ENCODE results near the gene PCSK2. TPM values are rescaled to one million over a fixed set of nuclear protein-coding genes. Genes with fewer than 3 reads are reported as not detected.

Gene PCSK2
- total RNA-seq, 4 donors from 2014 or later: under 0.01 to 0.18 (median 0.18) TPM; not detected in 1

- H3K9me3 ChIP-seq: no peaks in the 10 kb centered on the region
- no peak overlapping the region for H3K27ac ChIP-seq
- no peak overlapping the region for H3K4me3 ChIP-seq
- intact Hi-C loops (cut with DNase I): no loop called here
- 56 to 63% methylated on average over 2 of the region's 2 CpGs for WGBS, 2 donors
- H3K4me1 ChIP-seq: no peaks in the 10 kb centered on the region
- peaks cover 0 to 15% (median 0%) of the 10 kb centered on the region in 4 donors for H3K27me3 ChIP-seq
- no peak for TF ChIP-seq CTCF (IDR thresholded peaks at IDR 0.05)
- TF ChIP-seq POLR2A (IDR thresholded peaks at IDR 0.05): no peak
- DNase-seq: no peak
- H3K36me3 ChIP-seq: no peaks in the 10 kb centered on the region
Observed at GRCh38 chr20:17202030-17202429, 24.8 kb upstream of the PCSK2 start.

- H3K27ac ChIP-seq: no peak overlapping the region
- no peaks in the 10 kb centered on the region for H3K36me3 ChIP-seq
- H3K4me1 ChIP-seq: no peaks in the 10 kb centered on the region
- TF ChIP-seq POLR2A (IDR thresholded peaks at IDR 0.05): no peak
- no peak for TF ChIP-seq CTCF (IDR thresholded peaks at IDR 0.05)
- intact Hi-C loops (cut with DNase I): no loop called here
- no peak for DNase-seq
- no peaks in the 10 kb centered on the region for H3K9me3 ChIP-seq
- no peak overlapping the region for H3K4me3 ChIP-seq
- H3K27me3 ChIP-seq: peaks cover 0 to 15% (median 0%) of the 10 kb centered on the region in 4 donors
- 19 to 28% methylated on average over 8 of the region's 8 CpGs for WGBS, 2 donors
Observed at GRCh38 chr20:17202673-17203072, 24.2 kb upstream of the PCSK2 start.

- H3K27ac ChIP-seq: no peak overlapping the region
- H3K36me3 ChIP-seq: no peaks in the 10 kb centered on the region
- peaks cover 0 to 15% (median 0%) of the 10 kb centered on the region in 4 donors for H3K27me3 ChIP-seq
- H3K4me1 ChIP-seq: no peaks in the 10 kb centered on the region
- no peaks in the 10 kb centered on the region for H3K9me3 ChIP-seq
- intact Hi-C loops (cut with DNase I): no loop called here
- TF ChIP-seq CTCF (IDR thresholded peaks at IDR 0.05): no peak
- TF ChIP-seq POLR2A (IDR thresholded peaks at IDR 0.05): no peak
- 68 to 72% methylated on average over 7 of the region's 7 CpGs for WGBS, 2 donors
- H3K4me3 ChIP-seq: no peak overlapping the region
- DNase-seq: no peak
Observed at GRCh38 chr20:17205084-17205813, 21.6 kb upstream of the PCSK2 start.

DNA sequence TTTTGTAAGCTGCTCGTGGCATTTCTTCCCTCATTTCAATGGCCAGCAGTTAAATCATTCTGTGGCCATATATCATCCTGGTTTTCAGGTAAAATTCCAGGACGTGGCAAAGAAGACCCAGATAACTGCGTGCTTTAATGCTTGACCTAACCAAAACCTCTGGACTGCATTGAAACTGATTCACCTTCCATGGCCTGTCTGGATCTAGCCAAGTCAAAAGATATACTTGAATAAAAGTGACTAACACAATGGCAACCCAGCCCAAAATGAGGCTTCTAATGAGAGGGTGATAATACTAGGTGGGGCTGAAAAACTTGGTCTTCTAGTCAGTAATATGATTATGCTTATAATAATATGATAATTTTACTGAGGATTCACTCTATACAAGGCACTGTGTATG lies 16.5 kb upstream of the PCSK2 start:
- no peaks in the 10 kb centered on the region for H3K4me1 ChIP-seq
- H3K27ac ChIP-seq: no peak overlapping the region
- no peaks in the 10 kb centered on the region for H3K27me3 ChIP-seq
- DNase-seq: no peak
- intact Hi-C loops (cut with DNase I): no loop called here
- H3K9me3 ChIP-seq: no peaks in the 10 kb centered on the region
- no peak for TF ChIP-seq POLR2A (IDR thresholded peaks at IDR 0.05)
- TF ChIP-seq CTCF (IDR thresholded peaks at IDR 0.05): no peak
- no peaks in the 10 kb centered on the region for H3K36me3 ChIP-seq
- no peak overlapping the region for H3K4me3 ChIP-seq
- WGBS, 2 donors: 54 to 68% methylated on average over 3 of the region's 3 CpGs

- Histone ChIP-seq H3K4me3 (no peak overlapping the region), H3K27ac (no peak overlapping the region), H3K27me3 (no peaks in the 10 kb centered on the region), H3K4me1 (no peaks in the 10 kb centered on the region), H3K9me3 (no peaks in the 10 kb centered on the region), H3K36me3 (no peaks in the 10 kb centered on the region)
- intact Hi-C loops (cut with DNase I): no loop called here
- TF ChIP-seq POLR2A (IDR thresholded peaks at IDR 0.05): no peak
- TF ChIP-seq CTCF (IDR thresholded peaks at IDR 0.05): no peak
- WGBS, 2 donors: 76 to 79% methylated on average over 2 of the region's 2 CpGs
- DNase-seq: no peak
Observed at GRCh38 chr20:17210983-17211382, 15.9 kb upstream of the PCSK2 start.

Data from esophagus squamous epithelium (tissue), 5 donors.